ENCODE data around the gene PHOSPHO2.
"Not testable (repeated sequence)": the region's sequence is repeated elsewhere in the genome, so short reads cannot be mapped to it uniquely, and the experiment has no call there.

PHOSPHO2 gene

DNA sequence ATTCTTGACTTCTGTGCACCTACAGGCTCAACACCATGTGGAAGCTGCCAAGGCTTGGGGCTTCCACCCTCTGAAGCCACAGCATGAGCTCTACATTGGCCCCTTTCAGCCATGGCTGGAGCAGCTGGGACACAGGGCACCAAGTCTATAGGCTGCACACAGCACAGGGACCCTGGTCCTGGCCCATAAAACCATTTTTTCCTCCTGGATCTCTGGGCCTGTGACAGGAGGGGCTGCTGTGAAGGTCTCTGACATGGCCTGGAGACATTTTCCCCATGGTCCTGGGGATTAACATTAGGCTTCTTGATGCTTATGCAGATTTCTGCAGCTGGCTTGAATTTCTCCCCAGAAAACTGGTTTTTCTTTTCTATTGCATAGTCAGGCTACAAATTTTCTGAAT, 6.3 kb upstream of the PHOSPHO2 start:
- not testable (repeated sequence) for H3K9ac ChIP-seq (ENCODE audit: low read length); H3K4me1 ChIP-seq (ENCODE audit: control insufficient read depth, insufficient read depth, low read length)

GRCh38 chr2:169690958-169691357, 3.3 kb upstream of the PHOSPHO2 start:
- H3K36me3 ChIP-seq (ENCODE audit: control insufficient read depth, insufficient read depth, low read length) = no peaks in the 10 kb centered on the region
- no peaks in the 10 kb centered on the region for H3K27me3 ChIP-seq (ENCODE audit: control insufficient read depth, insufficient read depth, low read length)
- peaks cover 5% of the 10 kb centered on the region for H3K4me1 ChIP-seq (ENCODE audit: control insufficient read depth, insufficient read depth, low read length)
- no peak overlapping the region for H3K4me3 ChIP-seq (ENCODE audit: low read length)
- H3K27ac ChIP-seq (ENCODE audit: low read depth, low read length) = no peak overlapping the region
- no peak overlapping the region for H3K9ac ChIP-seq (ENCODE audit: low read length)

More for the DNA sequence above, 6.3 kb upstream of the PHOSPHO2 start:
- H3K27me3 ChIP-seq (ENCODE audit: control insufficient read depth, insufficient read depth, low read length); H3K36me3 ChIP-seq (ENCODE audit: control insufficient read depth, insufficient read depth, low read length); H3K4me3 ChIP-seq (ENCODE audit: low read length); H3K27ac ChIP-seq (ENCODE audit: low read depth, low read length): not testable (repeated sequence)

GRCh38 chr2:169692718-169693117, 1.6 kb upstream of the PHOSPHO2 start:
- H3K9ac ChIP-seq (ENCODE audit: low read length) = no peak overlapping the region
- no peak overlapping the region for H3K4me3 ChIP-seq (ENCODE audit: low read length)
- no peaks in the 10 kb centered on the region for H3K27me3 ChIP-seq (ENCODE audit: control insufficient read depth, insufficient read depth, low read length)
- peaks cover 5% of the 10 kb centered on the region for H3K4me1 ChIP-seq (ENCODE audit: control insufficient read depth, insufficient read depth, low read length)
- no peak overlapping the region for H3K27ac ChIP-seq (ENCODE audit: low read depth, low read length)
- H3K36me3 ChIP-seq (ENCODE audit: control insufficient read depth, insufficient read depth, low read length) = no peaks in the 10 kb centered on the region

DNA sequence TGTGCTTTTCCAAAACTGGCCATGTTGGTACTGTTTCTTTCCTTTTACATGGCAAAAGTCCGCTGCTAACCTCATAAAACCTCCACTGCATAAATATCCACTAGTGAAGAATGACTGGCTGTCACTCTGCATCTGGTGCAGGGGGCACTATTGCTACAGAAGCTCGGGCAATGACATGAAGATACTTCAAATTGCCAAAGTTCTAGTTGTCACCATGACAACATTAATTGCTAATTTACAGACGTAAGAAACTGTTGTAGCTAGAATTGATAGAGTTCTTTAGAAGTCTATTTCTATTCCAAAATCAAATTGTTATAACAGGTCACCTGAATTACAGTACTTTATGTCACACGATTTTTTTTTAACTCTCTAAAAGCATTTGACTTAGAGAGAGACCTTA, 909 bp upstream of the PHOSPHO2 start:
- peaks cover 5% of the 10 kb centered on the region for H3K4me1 ChIP-seq (ENCODE audit: control insufficient read depth, insufficient read depth, low read length)
- H3K27ac ChIP-seq (ENCODE audit: low read depth, low read length) = no peak overlapping the region
- H3K36me3 ChIP-seq (ENCODE audit: control insufficient read depth, insufficient read depth, low read length) = no peaks in the 10 kb centered on the region
- no peaks in the 10 kb centered on the region for H3K27me3 ChIP-seq (ENCODE audit: control insufficient read depth, insufficient read depth, low read length)
- no peak overlapping the region for H3K9ac ChIP-seq (ENCODE audit: low read length)
- peak overlapping the region; percentile 92 for H3K4me3 ChIP-seq (ENCODE audit: low read length)

DNA sequence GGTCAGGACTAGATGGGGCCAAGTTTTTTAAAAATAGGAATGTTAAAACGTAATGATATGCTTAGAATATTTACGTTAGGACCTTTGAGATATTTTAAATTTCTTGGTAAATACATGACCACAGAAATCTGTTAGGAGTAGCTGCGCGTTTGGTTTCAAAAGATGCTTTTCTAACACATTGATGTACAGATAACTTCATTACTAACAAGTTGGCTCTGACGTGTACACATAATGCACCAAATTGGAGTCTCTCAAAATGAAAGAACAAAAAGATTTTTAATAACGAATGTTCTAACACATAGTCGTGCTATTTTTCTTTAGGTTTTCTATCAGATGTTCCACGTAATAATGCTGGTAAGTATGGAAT, 608 bp downstream of the PHOSPHO2 start:
- Histone ChIP-seq H3K27me3 (ENCODE audit: control insufficient read depth, insufficient read depth, low read length) (no peaks in the 10 kb centered on the region), H3K36me3 (ENCODE audit: control insufficient read depth, insufficient read depth, low read length) (no peaks in the 10 kb centered on the region), H3K4me1 (ENCODE audit: control insufficient read depth, insufficient read depth, low read length) (peaks cover 5% of the 10 kb centered on the region), H3K9ac (ENCODE audit: low read length) (peak overlapping the region; percentile 88), H3K27ac (ENCODE audit: low read depth, low read length) (peak overlapping the region; percentile 93), H3K4me3 (ENCODE audit: low read length) (peak overlapping the region; percentile 92)

DNA sequence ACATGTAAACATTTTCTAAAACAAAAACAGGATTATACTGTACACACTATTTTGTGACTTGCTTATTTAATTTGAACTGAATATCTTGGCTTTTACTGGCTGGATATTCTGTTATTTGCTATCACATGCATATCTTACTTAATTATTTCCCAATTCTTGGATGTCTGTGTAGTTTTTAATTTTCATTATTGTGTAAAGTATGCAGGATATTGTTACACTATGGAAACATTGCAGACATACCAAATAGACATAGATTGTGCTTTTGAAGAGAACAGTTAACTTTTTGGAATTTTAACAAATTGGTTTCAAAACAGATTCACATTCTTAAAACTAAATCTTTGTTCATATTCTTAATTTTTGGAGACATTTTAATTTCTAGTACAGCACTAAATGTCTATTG, 2.1 kb downstream of the PHOSPHO2 start:
- no peak overlapping the region for H3K27ac ChIP-seq (ENCODE audit: low read depth, low read length)
- peaks cover 5% of the 10 kb centered on the region for H3K4me1 ChIP-seq (ENCODE audit: control insufficient read depth, insufficient read depth, low read length)
- H3K27me3 ChIP-seq (ENCODE audit: control insufficient read depth, insufficient read depth, low read length) = no peaks in the 10 kb centered on the region
- no peak overlapping the region for H3K4me3 ChIP-seq (ENCODE audit: low read length)
- no peaks in the 10 kb centered on the region for H3K36me3 ChIP-seq (ENCODE audit: control insufficient read depth, insufficient read depth, low read length)
- no peak overlapping the region for H3K9ac ChIP-seq (ENCODE audit: low read length)

- not testable (repeated sequence) for H3K4me3 ChIP-seq (ENCODE audit: low read length); H3K9ac ChIP-seq (ENCODE audit: low read length); H3K4me1 ChIP-seq (ENCODE audit: control insufficient read depth, insufficient read depth, low read length); H3K27ac ChIP-seq (ENCODE audit: low read depth, low read length); H3K27me3 ChIP-seq (ENCODE audit: control insufficient read depth, insufficient read depth, low read length); H3K36me3 ChIP-seq (ENCODE audit: control insufficient read depth, insufficient read depth, low read length)
These were observed 4.9 kb downstream of the PHOSPHO2 start for GRCh38 chr2:169699173-169699572.

DNA sequence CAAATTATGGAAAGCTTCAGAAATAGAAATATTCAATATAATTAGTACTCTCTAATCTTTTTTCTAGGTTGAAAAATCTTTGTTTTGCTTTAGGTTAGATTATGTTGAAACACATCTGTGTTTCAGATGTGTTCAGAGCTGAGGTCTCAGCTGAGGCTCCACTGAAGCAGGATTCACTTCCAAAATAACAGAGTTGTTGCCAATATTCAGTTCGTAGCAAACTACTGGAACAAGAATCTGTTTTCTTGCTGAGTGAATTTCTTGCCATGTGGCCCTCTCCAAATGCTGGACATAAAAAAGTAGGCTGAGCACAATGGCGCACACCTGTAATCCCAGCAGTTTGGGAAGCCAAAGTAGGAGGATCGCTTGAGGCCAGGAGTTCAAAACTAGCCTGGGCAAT, 8.7 kb downstream of the PHOSPHO2 start:
- H3K9ac ChIP-seq (ENCODE audit: low read length) = no peak overlapping the region
- H3K4me1 ChIP-seq (ENCODE audit: control insufficient read depth, insufficient read depth, low read length) = peaks cover 10% of the 10 kb centered on the region
- no peaks in the 10 kb centered on the region for H3K36me3 ChIP-seq (ENCODE audit: control insufficient read depth, insufficient read depth, low read length)
- no peak overlapping the region for H3K4me3 ChIP-seq (ENCODE audit: low read length)
- H3K27me3 ChIP-seq (ENCODE audit: control insufficient read depth, insufficient read depth, low read length) = no peaks in the 10 kb centered on the region
- peak overlapping the region; percentile 14 for H3K27ac ChIP-seq (ENCODE audit: low read depth, low read length)

- H3K27ac ChIP-seq (ENCODE audit: low read depth, low read length) = peak overlapping the region; percentile 48
- no peaks in the 10 kb centered on the region for H3K27me3 ChIP-seq (ENCODE audit: control insufficient read depth, insufficient read depth, low read length)
- H3K4me3 ChIP-seq (ENCODE audit: low read length) = no peak overlapping the region
- no peak overlapping the region for H3K9ac ChIP-seq (ENCODE audit: low read length)
- no peaks in the 10 kb centered on the region for H3K36me3 ChIP-seq (ENCODE audit: control insufficient read depth, insufficient read depth, low read length)
- H3K4me1 ChIP-seq (ENCODE audit: control insufficient read depth, insufficient read depth, low read length) = peaks cover 10% of the 10 kb centered on the region
These were observed 10.0 kb downstream of the PHOSPHO2 start for GRCh38 chr2:169704160-169704708.

DNA sequence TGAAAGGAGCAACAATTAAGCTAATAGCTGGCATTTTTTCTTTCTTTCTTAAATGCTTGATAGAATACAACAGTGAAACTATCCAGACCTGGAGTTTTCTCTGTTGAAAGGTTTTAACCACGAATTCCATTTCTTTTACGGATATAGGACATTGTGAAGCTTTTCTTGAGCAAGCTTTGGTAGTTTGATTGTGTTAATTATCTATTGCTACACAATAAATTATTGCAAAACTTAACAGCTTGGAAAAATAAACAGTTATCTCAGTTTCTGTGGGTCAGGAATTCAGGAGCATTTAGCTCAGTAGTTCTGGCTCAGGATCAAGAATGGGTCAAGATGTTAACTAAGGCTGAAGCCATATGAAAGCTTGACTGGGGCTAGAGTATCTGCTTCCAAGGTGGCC, 11.7 kb downstream of the PHOSPHO2 start:
- Histone ChIP-seq H3K4me1 (ENCODE audit: control insufficient read depth, insufficient read depth, low read length) (peaks cover 10% of the 10 kb centered on the region), H3K4me3 (ENCODE audit: low read length) (no peak overlapping the region), H3K9ac (ENCODE audit: low read length) (no peak overlapping the region), H3K27me3 (ENCODE audit: control insufficient read depth, insufficient read depth, low read length) (no peaks in the 10 kb centered on the region), H3K27ac (ENCODE audit: low read depth, low read length) (no peak overlapping the region), H3K36me3 (ENCODE audit: control insufficient read depth, insufficient read depth, low read length) (no peaks in the 10 kb centered on the region)

- Histone ChIP-seq H3K4me1 (ENCODE audit: control insufficient read depth, insufficient read depth, low read length) (peaks cover 10% of the 10 kb centered on the region), H3K36me3 (ENCODE audit: control insufficient read depth, insufficient read depth, low read length) (no peaks in the 10 kb centered on the region), H3K27ac (ENCODE audit: low read depth, low read length) (no peak overlapping the region), H3K27me3 (ENCODE audit: control insufficient read depth, insufficient read depth, low read length) (no peaks in the 10 kb centered on the region), H3K9ac (ENCODE audit: low read length) (no peak overlapping the region), H3K4me3 (ENCODE audit: low read length) (no peak overlapping the region)
These were observed 13.4 kb downstream of the PHOSPHO2 start for GRCh38 chr2:169707626-169708025.

DNA sequence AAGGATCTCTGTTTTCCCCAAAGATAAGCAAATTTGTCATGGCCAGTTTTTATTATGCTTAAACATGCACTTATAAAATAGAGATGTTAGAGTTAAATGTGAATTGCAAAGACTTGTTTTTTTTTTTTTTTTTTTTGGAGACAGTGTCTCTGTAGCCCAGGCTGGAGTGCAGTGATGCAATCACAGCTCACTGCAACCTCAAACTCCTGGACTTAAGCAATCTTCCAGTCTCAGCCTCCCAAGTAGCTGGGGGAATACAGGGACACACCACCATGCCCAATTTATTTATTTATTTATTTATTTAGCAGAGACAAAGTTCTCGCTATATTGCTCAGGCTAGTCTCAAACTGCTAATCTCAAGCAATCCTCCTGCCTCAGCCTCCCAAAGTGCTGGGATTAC, 15.1 kb downstream of the PHOSPHO2 start:
- Histone ChIP-seq H3K27ac (ENCODE audit: low read depth, low read length) (no peak overlapping the region), H3K4me3 (ENCODE audit: low read length) (no peak overlapping the region), H3K9ac (ENCODE audit: low read length) (no peak overlapping the region), H3K4me1 (ENCODE audit: control insufficient read depth, insufficient read depth, low read length) (peaks cover 3% of the 10 kb centered on the region), H3K27me3 (ENCODE audit: control insufficient read depth, insufficient read depth, low read length) (no peaks in the 10 kb centered on the region), H3K36me3 (ENCODE audit: control insufficient read depth, insufficient read depth, low read length) (no peaks in the 10 kb centered on the region)

DNA sequence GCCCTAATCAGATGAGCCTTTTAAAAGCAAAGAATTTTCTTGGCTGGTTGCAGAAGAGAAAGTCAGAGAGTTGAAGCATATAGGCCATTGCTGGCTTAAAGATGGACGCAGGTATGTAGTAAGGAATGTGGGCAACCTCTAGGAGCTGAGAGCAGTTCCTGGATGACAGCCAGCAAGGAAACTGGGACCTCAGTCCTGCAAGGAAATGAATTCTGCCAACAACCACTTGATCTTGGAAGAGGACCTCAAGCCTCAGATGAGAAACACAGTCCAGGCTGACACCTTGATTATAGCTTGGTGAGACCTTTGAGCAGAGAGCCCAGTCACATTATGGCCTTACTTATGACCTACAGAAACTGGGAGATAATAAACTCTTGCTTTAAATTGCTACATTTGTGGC, 15.7 kb downstream of the PHOSPHO2 start:
- no peak overlapping the region for H3K4me3 ChIP-seq (ENCODE audit: low read length)
- H3K9ac ChIP-seq (ENCODE audit: low read length) = no peak overlapping the region
- no peaks in the 10 kb centered on the region for H3K27me3 ChIP-seq (ENCODE audit: control insufficient read depth, insufficient read depth, low read length)
- H3K4me1 ChIP-seq (ENCODE audit: control insufficient read depth, insufficient read depth, low read length) = peaks cover 5% of the 10 kb centered on the region
- no peak overlapping the region for H3K27ac ChIP-seq (ENCODE audit: low read depth, low read length)
- no peaks in the 10 kb centered on the region for H3K36me3 ChIP-seq (ENCODE audit: control insufficient read depth, insufficient read depth, low read length)
